ENCODE measurements around the gene EBF3. TPM values are rescaled to one million over a fixed set of nuclear protein-coding genes. Genes with fewer than 3 reads are reported as not detected.

Gene EBF3
- total RNA-seq, 3 donors from 2014 or later = 0.23 to 2.8 (median 0.89) TPM

- H3K36me3 ChIP-seq (ENCODE audit: low read depth) = no peaks in the 10 kb centered on the region
- H3K4me3 ChIP-seq = no peak overlapping the region
- TF ChIP-seq CTCF (IDR thresholded peaks at IDR 0.05) = no peak
- no peaks in the 10 kb centered on the region for H3K4me1 ChIP-seq (ENCODE audit: low read depth)
- H3K9me3 ChIP-seq = no peaks in the 10 kb centered on the region
- intact Hi-C loops (cut with DNase I, micrococcal nuclease) = no loop called here
- no peak for DNase-seq
- no peak for ATAC-seq
Measured at GRCh38 chr10:129875993-129876726, 87.9 kb downstream of the EBF3 start.

GRCh38 chr10:129873351-129873750 lies 90.7 kb downstream of the EBF3 start:
- Histone ChIP-seq H3K4me1 (ENCODE audit: low read depth) (no peaks in the 10 kb centered on the region), H3K36me3 (ENCODE audit: low read depth) (no peaks in the 10 kb centered on the region), H3K4me3 (no peak overlapping the region), H3K9me3 (no peaks in the 10 kb centered on the region)
- intact Hi-C loops (cut with DNase I, micrococcal nuclease) = no loop called here
- DNase-seq = no peak
- no peak for TF ChIP-seq CTCF (IDR thresholded peaks at IDR 0.05)
- no peak for ATAC-seq

GRCh38 chr10:129871966-129872365 lies 92.1 kb downstream of the EBF3 start:
- ATAC-seq = no peak
- Histone ChIP-seq H3K4me3 (no peak overlapping the region), H3K36me3 (ENCODE audit: low read depth) (no peaks in the 10 kb centered on the region), H3K4me1 (ENCODE audit: low read depth) (no peaks in the 10 kb centered on the region), H3K9me3 (no peaks in the 10 kb centered on the region)
- no peak for DNase-seq
- intact Hi-C loops (cut with DNase I, micrococcal nuclease) = no loop called here
- TF ChIP-seq CTCF (IDR thresholded peaks at IDR 0.05) = no peak

- DNase-seq = peak in 1 of 3 donors; percentile 14
- intact Hi-C loops (cut with DNase I, micrococcal nuclease) = no loop called here
- ATAC-seq = peak; percentile 46
- no peak for TF ChIP-seq CTCF (IDR thresholded peaks at IDR 0.05)
- Histone ChIP-seq H3K36me3 (ENCODE audit: low read depth) (no peaks in the 10 kb centered on the region), H3K9me3 (no peaks in the 10 kb centered on the region), H3K4me3 (no peak overlapping the region), H3K4me1 (ENCODE audit: low read depth) (no peaks in the 10 kb centered on the region)
Measured at GRCh38 chr10:129870961-129871621, 93.0 kb downstream of the EBF3 start.

GRCh38 chr10:129870474-129870757 lies 93.7 kb downstream of the EBF3 start:
- DNase-seq = no peak
- no peaks in the 10 kb centered on the region for H3K9me3 ChIP-seq
- intact Hi-C loops (cut with DNase I, micrococcal nuclease) = no loop called here
- H3K4me1 ChIP-seq (ENCODE audit: low read depth) = no peaks in the 10 kb centered on the region
- no peak for TF ChIP-seq CTCF (IDR thresholded peaks at IDR 0.05)
- ATAC-seq = no peak
- H3K4me3 ChIP-seq = no peak overlapping the region
- H3K36me3 ChIP-seq (ENCODE audit: low read depth) = no peaks in the 10 kb centered on the region

Measured in mucosa of descending colon (tissue), 3 donors.